ENCODE results near the gene IMP4.

DNA sequence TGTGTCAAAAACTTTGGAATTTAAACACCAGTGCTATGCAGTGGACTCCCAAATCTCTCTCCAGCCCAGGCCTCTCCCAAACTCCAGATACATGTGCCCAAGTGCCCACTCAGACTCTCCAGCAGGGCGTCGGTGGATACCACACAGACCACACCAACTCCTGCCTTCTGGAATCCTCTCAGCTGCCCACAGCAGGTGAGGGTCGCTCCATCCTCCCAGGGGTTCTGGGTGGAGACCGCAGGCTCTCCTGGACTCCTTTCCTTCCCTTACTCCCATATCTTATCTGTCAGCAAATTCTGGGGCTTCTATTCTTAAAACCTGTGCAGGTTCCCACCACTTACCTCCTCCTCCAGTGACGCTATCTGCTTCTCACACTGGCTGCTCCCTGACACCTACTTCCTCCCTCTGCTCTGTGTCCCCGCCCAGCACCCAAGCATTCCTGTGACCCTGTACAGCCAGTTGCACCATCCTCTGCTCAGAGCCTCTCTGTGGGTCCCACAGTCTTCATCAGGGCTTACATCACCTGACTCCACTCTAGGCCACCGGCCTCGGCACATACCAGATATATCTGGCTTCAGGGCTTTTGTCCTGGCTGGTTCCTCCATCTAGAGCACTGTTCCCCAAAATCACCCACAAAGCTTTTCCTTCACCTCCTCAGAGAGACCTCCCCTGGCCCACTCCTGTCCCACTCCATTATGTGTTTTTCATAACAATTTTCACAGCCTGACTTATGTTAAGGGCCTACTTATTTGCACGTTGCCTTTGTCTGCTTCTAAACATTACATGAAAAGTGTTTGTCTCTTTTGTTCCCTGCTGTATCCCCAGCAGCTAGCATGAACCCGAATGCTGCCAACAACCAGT is 2.6 kb upstream of the IMP4 start:
- TF ChIP-seq EZH2 (IDR thresholded peaks at IDR 0.05; ENCODE audit: insufficient read depth, poor library complexity, severe bottlenecking) (no peak), EZH2phosphoT487 (IDR thresholded peaks at IDR 0.05; ENCODE audit: insufficient read depth, low read depth) (no peak)

Measured in GM23248 (cell line).